HG02678 (cell line): Measurements from ENCODE around the gene NOP53.
"Not testable (repeated sequence)": the region's sequence is repeated elsewhere in the genome, so short reads cannot be mapped to it uniquely, and the experiment has no call there.

Experiments used
- ATAC-seq: cut with Tn5 transposase; IDR thresholded peaks from one replicate; pipeline ENCODE4 v1.9.1; 2021; ENCODE audit warnings: mild to moderate bottlenecking, moderate library complexity; ENCODE audit not compliant: unreplicated experiment

NOP53 gene

GRCh38 chr19:47752440-47753211 lies 7.3 kb downstream of the NOP53 start:
- no peak for ATAC-seq

- no peak for ATAC-seq
Observed at GRCh38 chr19:47754206-47755064, 9.1 kb downstream of the NOP53 start.

GRCh38 chr19:47755065-47755761 lies 9.9 kb downstream of the NOP53 start:
- ATAC-seq = no peak

- ATAC-seq = no peak
Observed at GRCh38 chr19:47755762-47756626, 10.6 kb downstream of the NOP53 start.

- ATAC-seq = no peak
Observed at GRCh38 chr19:47756627-47756929, 11.2 kb downstream of the NOP53 start.

- ATAC-seq = no peak
Observed at GRCh38 chr19:47756953-47757608, 11.7 kb downstream of the NOP53 start.

- no peak for ATAC-seq
Observed at GRCh38 chr19:47757617-47758442, 12.5 kb downstream of the NOP53 start.

GRCh38 chr19:47758443-47758804 lies 13.1 kb downstream of the NOP53 start:
- ATAC-seq = no peak

GRCh38 chr19:47760632-47760999 lies 15.3 kb downstream of the NOP53 start:
- no peak for ATAC-seq

GRCh38 chr19:47761566-47761965 lies 16.2 kb downstream of the NOP53 start:
- no peak for ATAC-seq

- ATAC-seq = no peak
Observed at GRCh38 chr19:47762151-47762550, 16.8 kb downstream of the NOP53 start.

- no peak for ATAC-seq
Observed at GRCh38 chr19:47762615-47763308, 17.4 kb downstream of the NOP53 start.

- ATAC-seq = not testable (repeated sequence)
Observed at GRCh38 chr19:47764705-47765104, 19.4 kb downstream of the NOP53 start.

GRCh38 chr19:47765523-47766358 lies 20.4 kb downstream of the NOP53 start:
- no peak for ATAC-seq

- no peak for ATAC-seq
Observed at GRCh38 chr19:47766359-47766620, 20.9 kb downstream of the NOP53 start.

GRCh38 chr19:47766670-47767069 lies 21.3 kb downstream of the NOP53 start:
- no peak for ATAC-seq

- ATAC-seq = no peak
Observed at GRCh38 chr19:47767349-47767748, 22.0 kb downstream of the NOP53 start.

- no peak for ATAC-seq
Observed at GRCh38 chr19:47768604-47769003, 23.3 kb downstream of the NOP53 start.
